Skeletal muscle cell (primary cell): ENCODE results near the gene AP2A1.
"Not testable (repeated sequence)": the region's sequence is repeated elsewhere in the genome, so short reads cannot be mapped to it uniquely, and the experiment has no call there.

ENCODE experiments used
- DNase-seq: peaks from one replicate; pipeline ENCODE4 v3.0.0-alpha.2; 2010; ENCODE audit warnings: low read depth
- H3K4me3 ChIP-seq: 2 replicates; pipeline ENCODE4 v1.5.1; 2011; ENCODE audit warnings: low read depth, mild to moderate bottlenecking, control low read depth, low read length, moderate library complexity

The AP2A1 gene

GRCh38 chr19:49808711-49809159, 41.9 kb downstream of the AP2A1 start:
- DNase-seq: peak; percentile 52
- H3K4me3 ChIP-seq: peak overlapping the region; percentile 62

- peak overlapping the region; percentile 62 for H3K4me3 ChIP-seq
- DNase-seq: no peak
These were observed 42.5 kb downstream of the AP2A1 start for GRCh38 chr19:49809160-49809940.

GRCh38 chr19:49809941-49810389, 43.2 kb downstream of the AP2A1 start:
- DNase-seq: no peak
- H3K4me3 ChIP-seq: no peak overlapping the region

- no peak overlapping the region for H3K4me3 ChIP-seq
- DNase-seq: no peak
These were observed 44.5 kb downstream of the AP2A1 start for GRCh38 chr19:49811328-49811727.

DNA sequence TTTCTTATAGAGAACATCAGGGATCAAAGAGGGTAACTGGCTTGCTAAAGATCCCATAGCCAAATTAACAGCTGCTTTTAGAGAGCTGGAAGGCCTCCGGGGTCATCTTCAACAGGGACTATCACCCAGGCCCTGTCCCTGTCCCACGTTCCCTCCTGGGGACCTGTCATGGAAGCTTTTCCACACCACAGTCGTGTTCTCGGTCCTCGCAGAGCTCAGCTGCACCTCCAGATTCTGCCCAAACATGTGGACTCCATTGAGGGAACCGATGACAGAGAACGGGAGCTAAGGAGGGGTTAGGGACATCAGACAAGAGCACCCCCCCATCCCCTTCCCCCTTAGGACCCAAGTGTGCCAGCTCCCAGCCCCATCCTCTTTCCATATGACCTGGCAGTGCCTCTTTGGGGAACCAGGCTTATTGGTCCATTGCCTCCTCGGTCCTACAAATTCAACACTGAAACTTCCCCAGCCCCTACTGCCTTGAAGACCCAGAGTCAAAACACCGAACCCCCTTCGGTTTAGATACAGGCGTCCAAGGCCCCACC, 45.7 kb downstream of the AP2A1 start:
- no peak for DNase-seq
- peak overlapping the region; percentile 77 for H3K4me3 ChIP-seq

DNA sequence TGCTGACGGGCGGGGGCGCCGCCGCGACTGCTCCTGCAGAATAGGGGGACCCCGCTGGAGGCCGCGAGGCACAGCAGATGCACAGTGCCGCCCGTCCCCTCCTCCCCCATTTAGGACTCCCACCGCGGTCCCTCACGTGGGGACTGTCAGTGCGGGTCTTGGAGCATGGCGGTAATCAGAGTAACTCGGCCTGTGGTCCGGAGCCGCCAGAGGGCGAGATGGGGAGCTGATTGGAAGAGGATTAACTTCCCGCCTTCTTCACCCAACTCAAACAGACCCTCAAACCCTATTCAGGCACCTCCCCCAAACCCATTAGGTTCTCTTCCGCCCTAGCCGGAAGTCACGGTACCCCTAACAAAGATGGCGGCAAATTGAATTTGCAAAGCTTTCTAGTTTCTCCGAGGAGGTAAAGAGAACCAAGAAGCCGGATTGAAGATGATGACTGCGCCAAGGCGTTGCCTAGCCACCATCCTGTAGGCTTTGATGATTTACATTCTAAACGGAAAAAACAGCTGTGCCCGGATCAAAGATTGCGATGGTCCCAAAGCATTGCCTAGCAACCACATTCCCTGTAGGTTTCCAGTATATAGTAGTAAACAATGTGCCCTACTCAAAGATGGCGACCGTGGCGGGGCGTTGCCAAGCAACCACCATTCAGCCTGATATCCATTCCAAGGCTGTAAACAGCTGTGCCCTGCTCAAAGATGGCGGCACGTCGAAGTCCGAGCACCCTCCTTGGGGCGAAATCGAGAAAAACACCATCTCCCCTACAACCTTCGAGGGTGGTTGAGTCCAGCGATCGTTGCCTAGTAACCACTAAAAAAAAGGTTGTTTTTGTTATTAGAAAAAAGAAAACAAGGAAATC, 46.4 kb downstream of the AP2A1 start, which contains the start of gene FUZ:
Gene FUZ (minus strand): TSS at position 296 of the 865 bp plus-strand sequence. CDS start 186 bp downstream, at position 110.
- H3K4me3 ChIP-seq: peak within 1 kb of the TSS; percentile 77

DNA sequence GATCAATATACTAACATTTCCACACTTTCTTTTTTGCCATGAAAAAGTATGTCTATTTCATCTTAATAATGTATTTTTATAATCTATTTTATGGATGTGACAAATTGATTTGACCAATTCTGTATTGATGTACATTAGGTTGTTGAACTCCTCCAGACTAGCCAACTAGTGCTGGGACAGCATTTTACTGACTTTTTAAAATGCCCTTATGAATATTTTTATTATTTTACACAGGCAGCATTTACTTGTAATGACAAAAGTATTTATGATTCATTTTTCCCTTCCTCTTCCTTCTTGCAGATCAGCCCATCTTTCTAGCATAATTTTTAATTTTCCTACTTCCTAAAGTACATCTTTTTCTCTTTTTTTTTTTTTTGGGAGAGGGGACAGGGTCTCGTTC, 47.2 kb downstream of the AP2A1 start:
- DNase-seq: no peak
- peak overlapping the region; percentile 77 for H3K4me3 ChIP-seq

More for the DNA sequence above, 46.4 kb downstream of the AP2A1 start, which contains the start of gene FUZ:
- DNase-seq: peak; percentile 96

- no peak for DNase-seq
- no peak overlapping the region for H3K4me3 ChIP-seq
These were observed 49.8 kb downstream of the AP2A1 start for GRCh38 chr19:49816590-49816989.

DNA sequence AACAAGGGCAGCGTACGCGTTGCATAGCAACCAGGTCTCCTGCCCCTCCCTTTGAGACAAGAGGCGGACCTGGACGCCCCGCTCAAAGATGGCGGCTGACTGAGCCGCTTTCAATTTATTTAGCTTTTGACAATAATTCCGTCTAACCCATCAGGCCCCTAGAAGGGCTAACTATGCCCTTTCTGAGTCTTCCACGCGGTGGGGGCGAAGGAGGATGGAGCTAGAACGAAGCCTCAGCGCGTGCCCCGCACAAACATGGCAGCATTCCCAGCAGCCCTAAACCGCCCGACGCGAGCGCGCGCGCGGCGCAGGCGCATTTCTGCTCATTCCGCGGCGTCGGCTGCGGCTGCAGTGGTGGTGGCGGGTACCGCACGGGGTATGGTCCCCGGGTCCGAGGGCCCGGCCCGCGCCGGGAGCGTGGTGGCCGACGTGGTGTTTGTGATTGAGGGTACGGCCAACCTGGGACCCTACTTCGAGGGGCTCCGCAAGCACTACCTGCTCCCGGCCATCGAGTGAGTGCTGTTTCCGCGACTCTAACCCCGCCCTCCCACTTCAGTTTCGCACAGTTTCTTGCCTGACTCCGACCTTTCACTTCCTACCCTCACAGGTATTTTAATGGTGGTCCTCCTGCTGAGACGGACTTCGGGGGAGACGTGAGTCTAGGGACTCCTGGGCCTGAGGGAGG, 51.3 kb downstream of the AP2A1 start, which contains the start of gene MED25:
Gene MED25 (plus strand): TSS at position 326 of the 685 bp plus-strand sequence. CDS start 53 bp downstream, at position 379.
- peak within 1 kb of the TSS; percentile 84 for H3K4me3 ChIP-seq
- DNase-seq: peak; percentile 35

DNA sequence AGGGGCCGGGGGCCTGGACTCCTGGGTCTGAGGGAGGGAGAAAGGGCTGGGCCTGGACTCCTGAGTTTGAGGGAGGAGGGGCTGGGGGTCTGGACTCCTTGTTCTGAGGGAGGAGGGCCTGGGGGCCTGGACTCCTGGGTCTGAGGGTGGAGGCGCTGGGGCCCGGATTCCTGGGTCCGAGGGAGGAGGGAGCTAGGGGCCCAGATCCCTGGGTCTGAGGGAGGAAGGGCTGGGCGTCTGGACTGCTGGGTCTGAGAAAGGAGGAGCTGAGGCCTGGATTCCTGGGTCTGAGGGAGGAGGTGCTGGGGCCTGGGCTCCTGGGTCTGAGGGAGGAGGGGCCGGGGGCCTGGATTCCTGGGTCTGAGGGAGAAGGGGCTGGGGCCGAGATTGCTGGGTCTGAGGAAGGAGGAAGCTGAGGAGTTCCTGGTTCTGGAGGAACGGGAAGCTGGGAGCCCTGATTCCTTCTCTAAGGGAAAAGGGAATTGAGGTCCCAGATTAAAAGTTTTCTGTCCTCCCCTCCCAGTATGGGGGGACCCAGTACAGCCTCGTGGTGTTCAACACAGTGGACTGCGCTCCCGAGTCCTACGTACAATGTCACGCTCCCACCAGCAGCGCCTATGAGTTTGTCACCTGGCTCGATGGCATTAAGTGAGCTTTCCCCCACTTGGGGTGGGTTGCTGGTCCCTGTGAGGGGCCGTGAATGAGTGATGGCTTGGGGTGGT, 52.0 kb downstream of the AP2A1 start:
- no peak for DNase-seq

GRCh38 chr19:49819452-49820115, 52.8 kb downstream of the AP2A1 start:
- H3K4me3 ChIP-seq: peak overlapping the region; percentile 84
- not testable (repeated sequence) for DNase-seq

More for the DNA sequence above, 52.0 kb downstream of the AP2A1 start:
- peak overlapping the region; percentile 84 for H3K4me3 ChIP-seq

DNA sequence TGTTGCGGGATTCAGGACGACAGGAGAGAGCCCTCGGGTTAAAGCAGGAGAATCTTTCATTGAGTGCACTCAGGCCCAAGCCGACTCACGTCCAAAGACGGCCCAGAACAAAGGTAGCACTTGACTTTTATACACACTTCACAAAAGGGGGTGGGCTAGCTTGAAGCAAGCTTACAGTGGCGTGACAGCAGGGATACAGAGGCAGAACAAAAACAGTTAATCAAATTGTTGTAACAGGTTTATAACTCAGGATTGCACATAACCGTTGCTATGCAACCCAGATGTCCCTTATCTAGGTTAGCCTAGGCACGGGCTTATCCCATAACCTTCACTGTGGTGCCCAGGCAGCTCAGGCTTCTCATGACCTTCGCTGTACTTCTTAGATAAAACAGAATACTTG, 53.3 kb downstream of the AP2A1 start:
- H3K4me3 ChIP-seq: no peak overlapping the region

DNA sequence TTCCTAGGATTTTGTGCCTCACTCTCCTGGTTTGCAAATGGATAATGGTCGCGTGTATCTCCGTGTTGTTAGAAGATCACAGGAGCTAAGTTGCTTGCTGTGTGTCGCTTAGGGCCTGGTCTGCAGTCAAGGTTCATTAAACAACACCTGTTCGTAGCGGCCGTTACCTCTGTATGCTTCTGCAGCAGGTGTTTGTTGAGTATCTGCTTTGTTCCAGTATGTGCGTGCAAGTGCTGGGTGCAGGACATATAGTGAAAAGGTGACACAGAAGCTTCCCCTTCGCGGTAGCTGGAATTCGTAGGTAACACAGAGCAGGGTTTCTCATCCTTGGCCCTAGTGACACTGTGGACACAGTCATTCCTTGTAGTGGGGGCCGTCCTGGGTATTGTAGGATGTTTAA, 56.7 kb downstream of the AP2A1 start:
- H3K4me3 ChIP-seq: no peak overlapping the region
- no peak for DNase-seq

More for the DNA sequence above, 53.3 kb downstream of the AP2A1 start:
- DNase-seq: no peak

DNA sequence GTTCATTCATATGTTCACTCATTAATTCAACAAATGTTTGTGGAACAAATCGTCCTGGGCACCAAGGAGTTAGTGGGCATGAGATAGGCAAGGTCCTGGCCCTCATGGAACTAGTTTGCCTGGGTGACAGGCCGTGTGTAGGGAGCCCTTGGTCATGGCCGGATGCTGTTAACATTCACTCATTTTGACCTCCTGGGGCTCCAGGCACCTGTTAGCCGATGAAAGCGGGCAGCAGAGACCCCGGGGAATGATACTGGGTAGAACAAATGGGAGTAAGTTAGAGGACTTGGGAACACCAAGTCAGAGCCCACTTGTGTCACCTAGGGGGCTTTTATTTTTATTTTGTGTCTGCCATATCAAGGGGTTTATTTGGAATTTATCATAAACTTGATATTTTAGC, 57.9 kb downstream of the AP2A1 start:
- no peak overlapping the region for H3K4me3 ChIP-seq
- DNase-seq: no peak

GRCh38 chr19:49827034-49827433, 60.2 kb downstream of the AP2A1 start:
- no peak overlapping the region for H3K4me3 ChIP-seq
- DNase-seq: no peak

DNA sequence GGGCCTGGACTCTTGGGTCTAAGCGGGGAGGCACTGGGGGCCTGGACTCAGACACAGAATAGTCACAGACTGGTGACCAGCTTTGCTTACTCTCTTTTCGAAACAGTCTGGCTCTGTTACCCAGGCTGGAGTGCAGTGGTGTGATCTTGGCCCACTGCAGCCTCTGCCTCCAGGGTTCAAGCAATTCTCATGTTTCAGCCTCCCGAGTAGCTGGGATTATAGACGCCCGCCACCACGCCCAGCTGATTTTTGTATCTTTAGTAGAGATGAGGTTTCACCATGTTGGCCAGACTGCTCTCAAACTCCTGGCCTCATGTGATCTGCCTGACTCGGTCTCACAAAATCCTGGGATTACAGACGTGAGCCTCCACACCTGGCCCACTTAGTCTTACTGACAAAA, 62.4 kb downstream of the AP2A1 start:
- DNase-seq: no peak
- no peak overlapping the region for H3K4me3 ChIP-seq

GRCh38 chr19:49829721-49830120, 62.9 kb downstream of the AP2A1 start:
- DNase-seq: no peak
- no peak overlapping the region for H3K4me3 ChIP-seq

GRCh38 chr19:49830766-49831165, 64.0 kb downstream of the AP2A1 start:
- no peak for DNase-seq
- no peak overlapping the region for H3K4me3 ChIP-seq
